Tibial nerve (tissue), 4 donors: ENCODE measurements around the gene TMEM8B. TPM values are rescaled to one million over a fixed set of nuclear protein-coding genes. Genes with fewer than 3 reads are reported as not detected.

Experiments
- DNase-seq, 2 donors: peaks; one replicate each; pipeline ENCODE4 v3.0.0-alpha.2; 2019; ENCODE audit warnings: low spot score in 2 of 2
- H3K27ac ChIP-seq, 4 donors: fragments of 200-600 bp; sonication (generic) in 3 of 4; one replicate each; pipeline ENCODE4 v1.5.1; 2017 to 2019; ENCODE audit warnings: mild to moderate bottlenecking in 1 of 4
- H3K27me3 ChIP-seq, 2 donors: fragments of 200-600 bp; sonication (generic) in 1 of 2; one replicate each; pipeline versions ENCODE4 v1.5.1 to v1.6.0; 2017 to 2019
- H3K36me3 ChIP-seq, 3 donors: fragments of 200-600 bp; sonication (generic); one replicate each; pipeline ENCODE4 v1.5.1; 2018 to 2019
- H3K4me1 ChIP-seq, 4 donors: fragments of 200-600 bp; sonication (generic) in 3 of 4; one replicate each; pipeline ENCODE4 v1.5.1; 2017 to 2019
- H3K4me3 ChIP-seq, 4 donors: fragments of 200-600 bp; sonication (generic) in 3 of 4; one replicate each; pipeline ENCODE4 v1.5.1; 2017 to 2019; ENCODE audit warnings: mild to moderate bottlenecking in 1 of 4, moderate library complexity in 1 of 4
- H3K9me3 ChIP-seq, 4 donors: fragments of 200-600 bp; sonication (generic) in 3 of 4; one replicate each; pipeline ENCODE4 v1.5.1; 2017 to 2019
- EP300 ChIP-seq, 2 donors: sonication (generic); formaldehyde crosslinking; IDR thresholded peaks; one replicate each; pipeline ENCODE4 v1.6.1; 2017; ENCODE audit warnings: antibody characterized with exemption in 2 of 2, mild to moderate bottlenecking in 1 of 2
- POLR2A ChIP-seq, 2 donors: fragments of 450-650 bp; IDR thresholded peaks; one replicate each; pipeline ENCODE4 v1.6.1; 2017; ENCODE audit warnings: antibody characterized with exemption in 2 of 2, mild to moderate bottlenecking in 2 of 2, moderate library complexity in 2 of 2
- WGBS, 2 donors: methylation state at CpG; one replicate each; pipeline ENCODE4 v1.1.5; 2018; 5-methylcytosine and 5-hydroxymethylcytosine counted together
- total RNA-seq, 4 donors: library from RNA; depleted of rRNA; stranded (reverse); fragments of >200 nt; gene quantifications; one replicate each; pipeline ENCODE4 v1.1.0, GENCODE V29; 2016
- TF ChIP-seq, protein P1 (sequence below), 5 experiments: fragments of 200-600 bp in 3 of 5; fragments of 450-650 bp in 2 of 5; sonication (generic) in 3 of 5; IDR thresholded peaks; one replicate each; pipeline ENCODE4 v1.5.1; 2016 to 2019; ENCODE audit warnings: antibody characterized with exemption in 5 of 5, mild to moderate bottlenecking in 3 of 5, moderate library complexity in 2 of 5

Gene TMEM8B
- total RNA-seq, 4 donors from 2014 or later = 14.6 to 23.9 (median 20.1) TPM

GRCh38 chr9:35904338-35904737 lies 75.3 kb downstream of the TMEM8B start:
- Histone ChIP-seq H3K27me3 (no peaks in the 10 kb centered on the region), H3K27ac (peak overlapping the region; percentile 92 to 97 (median 94)), H3K4me1 (peaks cover 0 to 64% (median 56%) of the 10 kb centered on the region in 4 donors), H3K36me3 (no peaks in the 10 kb centered on the region), H3K9me3 (no peaks in the 10 kb centered on the region), H3K4me3 (no peak overlapping the region)
- TF ChIP-seq, protein P1, sequence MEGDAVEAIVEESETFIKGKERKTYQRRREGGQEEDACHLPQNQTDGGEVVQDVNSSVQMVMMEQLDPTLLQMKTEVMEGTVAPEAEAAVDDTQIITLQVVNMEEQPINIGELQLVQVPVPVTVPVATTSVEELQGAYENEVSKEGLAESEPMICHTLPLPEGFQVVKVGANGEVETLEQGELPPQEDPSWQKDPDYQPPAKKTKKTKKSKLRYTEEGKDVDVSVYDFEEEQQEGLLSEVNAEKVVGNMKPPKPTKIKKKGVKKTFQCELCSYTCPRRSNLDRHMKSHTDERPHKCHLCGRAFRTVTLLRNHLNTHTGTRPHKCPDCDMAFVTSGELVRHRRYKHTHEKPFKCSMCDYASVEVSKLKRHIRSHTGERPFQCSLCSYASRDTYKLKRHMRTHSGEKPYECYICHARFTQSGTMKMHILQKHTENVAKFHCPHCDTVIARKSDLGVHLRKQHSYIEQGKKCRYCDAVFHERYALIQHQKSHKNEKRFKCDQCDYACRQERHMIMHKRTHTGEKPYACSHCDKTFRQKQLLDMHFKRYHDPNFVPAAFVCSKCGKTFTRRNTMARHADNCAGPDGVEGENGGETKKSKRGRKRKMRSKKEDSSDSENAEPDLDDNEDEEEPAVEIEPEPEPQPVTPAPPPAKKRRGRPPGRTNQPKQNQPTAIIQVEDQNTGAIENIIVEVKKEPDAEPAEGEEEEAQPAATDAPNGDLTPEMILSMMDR (IDR thresholded peaks at IDR 0.05) = no peak
- TF ChIP-seq EP300 (IDR thresholded peaks at IDR 0.05) = no peak
- no peak for TF ChIP-seq POLR2A (IDR thresholded peaks at IDR 0.05)
- 49 to 55% methylated on average over 8 of the region's 8 CpGs for WGBS, 2 donors
- no peak for DNase-seq

- DNase-seq = no peak
- H3K9me3 ChIP-seq = no peaks in the 10 kb centered on the region
- H3K4me1 ChIP-seq = peaks cover 0 to 72% (median 65%) of the 10 kb centered on the region in 4 donors
- no peaks in the 10 kb centered on the region for H3K36me3 ChIP-seq
- H3K27me3 ChIP-seq = no peaks in the 10 kb centered on the region
- peak overlapping the region; percentile 92 to 97 (median 94) for H3K27ac ChIP-seq
- H3K4me3 ChIP-seq = no peak overlapping the region
- no peak for TF ChIP-seq POLR2A (IDR thresholded peaks at IDR 0.05)
- TF ChIP-seq EP300 (IDR thresholded peaks at IDR 0.05) = no peak
- TF ChIP-seq, protein P1 (IDR thresholded peaks at IDR 0.05) = no peak
- WGBS, 2 donors = 70 to 76% methylated on average over 8 of the region's 8 CpGs
These were observed 76.2 kb downstream of the TMEM8B start for GRCh38 chr9:35905051-35905781.

DNA sequence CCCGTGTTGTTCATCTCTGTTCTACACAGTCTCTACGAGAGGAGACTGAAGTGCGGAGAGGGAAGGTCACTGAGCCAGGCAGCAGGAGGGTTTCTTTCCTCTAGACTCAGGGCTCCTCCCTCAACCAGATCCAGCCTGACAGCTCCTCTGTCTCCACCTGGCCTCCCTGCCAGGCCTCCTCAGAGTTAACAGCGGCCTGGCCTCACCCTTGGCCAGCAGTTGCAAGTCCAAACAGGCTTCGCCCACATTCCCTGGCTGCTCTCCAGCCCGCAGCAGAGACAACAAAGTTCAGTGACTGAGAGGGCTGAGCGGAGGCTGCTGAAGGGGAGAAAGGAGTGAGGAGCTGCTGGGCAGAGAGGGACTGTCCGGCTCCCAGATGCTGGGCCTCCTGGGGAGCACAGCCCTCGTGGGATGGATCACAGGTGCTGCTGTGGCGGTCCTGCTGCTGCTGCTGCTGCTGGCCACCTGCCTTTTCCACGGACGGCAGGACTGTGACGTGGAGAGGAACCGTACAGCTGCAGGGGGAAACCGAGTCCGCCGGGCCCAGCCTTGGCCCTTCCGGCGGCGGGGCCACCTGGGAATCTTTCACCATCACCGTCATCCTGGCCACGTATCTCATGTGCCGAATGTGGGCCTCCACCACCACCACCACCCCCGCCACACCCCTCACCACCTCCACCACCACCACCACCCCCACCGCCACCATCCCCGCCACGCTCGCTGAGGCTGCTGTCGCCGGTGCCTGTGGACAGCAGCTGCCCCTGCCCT lies 77.1 kb downstream of the TMEM8B start, which contains the start of gene HRCT1:
HRCT1 (plus strand) TSS at position 291 of the 768 bp plus-strand sequence; CDS start at position 377, 86 bp downstream.
- WGBS, 2 donors = 21 to 28% methylated on average over 19 to 30 of the region's 30 CpGs
- Histone ChIP-seq H3K4me1 (peaks cover 0 to 81% (median 69%) of the 10 kb centered on the region in 4 donors), H3K4me3 (peak within 1 kb of the TSS; percentile 17 to 47 (median 24)), H3K36me3 (no peaks in the 10 kb centered on the region), H3K27ac (peak within 1 kb of the TSS; percentile 92 to 97 (median 94)), H3K27me3 (no peaks in the 10 kb centered on the region), H3K9me3 (no peaks in the 10 kb centered on the region)
- peak; percentile 91 to 93 for DNase-seq
- peak in 1 of 2 donors; percentile 59 for TF ChIP-seq POLR2A (IDR thresholded peaks at IDR 0.05)
- TF ChIP-seq, protein P1 (IDR thresholded peaks at IDR 0.05) = no peak
- peak; percentile 16 to 91 for TF ChIP-seq EP300 (IDR thresholded peaks at IDR 0.05)

DNA sequence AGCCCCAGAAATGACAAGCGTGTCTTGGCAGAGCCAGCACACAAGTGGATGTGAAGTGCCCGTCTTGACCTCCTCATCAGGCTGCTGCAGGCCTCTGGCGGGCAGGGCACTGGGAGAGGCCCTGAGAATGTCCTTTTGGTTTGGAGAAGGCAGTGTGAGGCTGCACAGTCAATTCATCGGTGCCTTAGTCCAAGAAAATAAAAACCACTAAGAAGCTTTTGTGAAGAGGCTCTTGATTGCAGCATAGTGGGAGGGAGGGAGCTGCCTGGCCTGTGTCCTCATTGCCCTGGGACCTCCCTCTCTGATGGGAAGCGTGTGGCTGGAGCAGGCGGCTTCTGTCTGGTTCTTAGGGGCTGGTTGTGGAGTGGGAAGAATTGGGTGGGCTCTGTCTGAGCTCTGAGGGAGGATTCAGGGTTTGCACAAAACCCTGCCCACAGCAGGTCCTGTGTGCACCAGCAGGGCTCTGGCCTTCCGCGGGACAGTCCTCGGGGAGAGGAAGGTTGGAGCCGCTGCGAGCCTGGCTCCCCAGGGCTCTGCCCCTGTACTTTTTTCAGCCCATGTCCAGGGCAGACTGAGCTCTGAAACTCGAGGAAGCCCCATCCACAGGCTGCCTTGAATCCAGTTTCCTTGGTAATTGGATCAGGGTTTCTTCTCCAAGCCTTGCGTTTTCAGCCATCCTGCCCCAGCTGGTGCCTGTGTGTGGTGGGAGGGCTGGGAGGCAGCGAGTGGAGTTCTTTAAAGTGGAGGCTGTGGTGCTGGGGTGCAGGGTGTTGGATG lies 78.1 kb downstream of the TMEM8B start:
- DNase-seq = peak; percentile 62 to 75
- WGBS, 2 donors = 8 to 22% methylated on average over 12 to 14 of the region's 14 CpGs
- peak overlapping the region in 3 of 4 donors; percentile 8 to 47 (median 17) for H3K4me3 ChIP-seq
- no peaks in the 10 kb centered on the region for H3K36me3 ChIP-seq
- TF ChIP-seq POLR2A (IDR thresholded peaks at IDR 0.05) = peak in 1 of 2 donors; percentile 52
- TF ChIP-seq, protein P1 (IDR thresholded peaks at IDR 0.05) = peak in 1 of 5 experiments; percentile 20
- TF ChIP-seq EP300 (IDR thresholded peaks at IDR 0.05) = peak in 1 of 2 donors; percentile 85
- H3K9me3 ChIP-seq = no peaks in the 10 kb centered on the region
- H3K4me1 ChIP-seq = peaks cover 0 to 91% (median 69%) of the 10 kb centered on the region in 4 donors
- peak overlapping the region; percentile 92 to 97 (median 94) for H3K27ac ChIP-seq
- H3K27me3 ChIP-seq = no peaks in the 10 kb centered on the region
